ENCODE results near the gene ADGRG3.

ADGRG3 gene

GRCh38 chr16:57668263-57668571 is at the start of gene ADGRG3:
Gene ADGRG3, plus strand, starts transcription at chr16:57668306. Its CDS starts 42 bp downstream, at chr16:57668348.
- H3K9ac ChIP-seq (ENCODE audit: low read length) = no peak within 1 kb of the TSS
- no peak within 1 kb of the TSS for H3K27ac ChIP-seq (ENCODE audit: low read depth, low read length)
- H3K27me3 ChIP-seq (ENCODE audit: control insufficient read depth, insufficient read depth, low read length) = no peaks in the 10 kb centered on the region
- no peak within 1 kb of the TSS for H3K4me3 ChIP-seq (ENCODE audit: low read length)
- H3K4me1 ChIP-seq (ENCODE audit: control insufficient read depth, insufficient read depth, low read length) = no peaks in the 10 kb centered on the region
- H3K36me3 ChIP-seq (ENCODE audit: control insufficient read depth, insufficient read depth, low read length) = no peaks in the 10 kb centered on the region

DNA sequence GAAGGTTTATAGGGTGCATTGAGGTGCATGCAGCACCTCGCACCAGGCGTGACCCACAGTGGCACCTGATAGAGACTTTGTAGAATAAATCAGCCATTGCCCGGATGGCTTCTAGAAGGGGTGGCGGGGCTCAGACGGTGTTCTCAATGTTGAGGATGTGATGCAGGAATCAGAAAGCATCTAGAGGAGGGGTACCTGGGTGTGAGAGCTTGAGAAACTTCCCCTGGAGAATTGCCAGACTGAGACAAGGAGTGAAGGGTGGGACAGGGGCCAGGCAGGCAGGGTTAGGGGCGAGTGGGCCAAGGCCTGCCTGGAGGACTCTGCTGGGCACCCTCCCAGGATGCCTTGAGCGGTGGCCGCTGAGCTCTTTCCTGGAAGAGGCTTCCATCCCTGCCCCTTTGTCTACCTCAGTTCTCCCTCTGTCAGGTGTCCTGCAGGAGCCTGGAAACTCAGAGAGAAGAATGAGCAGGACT is 48.9 kb upstream of the ADGRG3 start:
- H3K36me3 ChIP-seq (ENCODE audit: control insufficient read depth, insufficient read depth, low read length) = no peaks in the 10 kb centered on the region
- H3K9ac ChIP-seq (ENCODE audit: low read length) = no peak overlapping the region
- H3K27me3 ChIP-seq (ENCODE audit: control insufficient read depth, insufficient read depth, low read length) = no peaks in the 10 kb centered on the region
- H3K4me3 ChIP-seq (ENCODE audit: low read length) = no peak overlapping the region
- no peaks in the 10 kb centered on the region for H3K4me1 ChIP-seq (ENCODE audit: control insufficient read depth, insufficient read depth, low read length)
- no peak overlapping the region for H3K27ac ChIP-seq (ENCODE audit: low read depth, low read length)

- H3K4me1 ChIP-seq (ENCODE audit: control insufficient read depth, insufficient read depth, low read length) = no peaks in the 10 kb centered on the region
- H3K4me3 ChIP-seq (ENCODE audit: low read length) = peak overlapping the region; percentile 58
- H3K27ac ChIP-seq (ENCODE audit: low read depth, low read length) = no peak overlapping the region
Observed at GRCh38 chr16:57619606-57620334, 48.3 kb upstream of the ADGRG3 start.

GRCh38 chr16:57620335-57621231 is 47.5 kb upstream of the ADGRG3 start:
- Histone ChIP-seq H3K4me3 (ENCODE audit: low read length) (peak overlapping the region; percentile 58), H3K9ac (ENCODE audit: low read length) (no peak overlapping the region), H3K27ac (ENCODE audit: low read depth, low read length) (no peak overlapping the region), H3K4me1 (ENCODE audit: control insufficient read depth, insufficient read depth, low read length) (no peaks in the 10 kb centered on the region), H3K36me3 (ENCODE audit: control insufficient read depth, insufficient read depth, low read length) (no peaks in the 10 kb centered on the region), H3K27me3 (ENCODE audit: control insufficient read depth, insufficient read depth, low read length) (no peaks in the 10 kb centered on the region)

More at GRCh38 chr16:57619606-57620334, 48.3 kb upstream of the ADGRG3 start:
- no peaks in the 10 kb centered on the region for H3K27me3 ChIP-seq (ENCODE audit: control insufficient read depth, insufficient read depth, low read length)
- H3K36me3 ChIP-seq (ENCODE audit: control insufficient read depth, insufficient read depth, low read length) = no peaks in the 10 kb centered on the region
- H3K9ac ChIP-seq (ENCODE audit: low read length) = no peak overlapping the region

GRCh38 chr16:57621521-57622271 is 46.4 kb upstream of the ADGRG3 start:
- H3K4me1 ChIP-seq (ENCODE audit: control insufficient read depth, insufficient read depth, low read length) = no peaks in the 10 kb centered on the region
- no peak overlapping the region for H3K9ac ChIP-seq (ENCODE audit: low read length)

DNA sequence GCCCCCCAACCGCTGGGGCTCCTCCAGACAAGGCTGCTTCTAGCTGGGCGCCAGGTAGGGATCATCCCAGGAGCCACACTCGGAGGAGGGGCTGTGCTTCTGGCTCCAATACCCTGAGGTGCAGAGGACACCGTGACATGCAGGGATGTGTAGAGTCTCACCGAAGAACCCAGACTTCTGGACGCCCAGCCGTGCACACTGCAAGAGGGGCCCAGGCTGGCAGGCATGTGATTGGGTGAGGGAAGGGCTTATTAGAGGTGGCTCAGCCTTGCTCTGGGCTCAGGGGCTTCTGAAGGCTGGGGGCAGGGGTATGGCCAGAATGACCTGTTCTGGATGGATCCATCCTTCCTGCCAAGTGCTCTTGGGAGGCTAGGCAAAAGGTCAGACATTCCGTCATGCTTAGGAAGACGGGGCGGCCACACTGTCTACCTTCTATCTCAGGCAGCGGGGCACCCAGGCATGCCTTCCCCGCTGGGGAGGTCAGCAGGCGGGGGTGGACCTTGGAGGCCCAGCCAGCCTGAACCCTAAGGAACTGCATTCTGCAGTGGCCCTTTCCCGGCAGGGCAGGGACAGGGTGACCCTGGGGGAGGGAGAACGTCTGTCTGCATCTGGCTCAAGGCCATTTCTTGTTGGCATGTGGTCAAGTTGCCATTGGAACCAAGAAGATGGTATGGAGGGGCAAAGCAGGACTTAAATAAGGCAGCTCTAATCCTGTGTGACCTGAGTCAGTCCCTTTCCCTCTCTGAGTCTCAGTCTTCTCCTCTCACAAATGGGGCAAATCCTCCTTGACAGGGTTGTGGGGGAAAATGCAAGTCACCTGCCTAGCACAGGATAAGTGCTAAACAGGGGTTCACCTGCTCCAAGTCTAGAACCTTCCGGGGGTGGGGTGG is 45.5 kb upstream of the ADGRG3 start:
- Histone ChIP-seq H3K27ac (ENCODE audit: low read depth, low read length) (no peak overlapping the region), H3K36me3 (ENCODE audit: control insufficient read depth, insufficient read depth, low read length) (no peaks in the 10 kb centered on the region), H3K27me3 (ENCODE audit: control insufficient read depth, insufficient read depth, low read length) (no peaks in the 10 kb centered on the region), H3K9ac (ENCODE audit: low read length) (no peak overlapping the region), H3K4me3 (ENCODE audit: low read length) (no peak overlapping the region), H3K4me1 (ENCODE audit: control insufficient read depth, insufficient read depth, low read length) (no peaks in the 10 kb centered on the region)

More at GRCh38 chr16:57621521-57622271, 46.4 kb upstream of the ADGRG3 start:
- no peaks in the 10 kb centered on the region for H3K27me3 ChIP-seq (ENCODE audit: control insufficient read depth, insufficient read depth, low read length)
- no peaks in the 10 kb centered on the region for H3K36me3 ChIP-seq (ENCODE audit: control insufficient read depth, insufficient read depth, low read length)
- no peak overlapping the region for H3K27ac ChIP-seq (ENCODE audit: low read depth, low read length)
- H3K4me3 ChIP-seq (ENCODE audit: low read length) = peak overlapping the region; percentile 7

- H3K27me3 ChIP-seq (ENCODE audit: control insufficient read depth, insufficient read depth, low read length) = peaks cover 3% of the 10 kb centered on the region
- H3K36me3 ChIP-seq (ENCODE audit: control insufficient read depth, insufficient read depth, low read length) = no peaks in the 10 kb centered on the region
- peaks cover 1% of the 10 kb centered on the region for H3K4me1 ChIP-seq (ENCODE audit: control insufficient read depth, insufficient read depth, low read length)
- no peak overlapping the region for H3K27ac ChIP-seq (ENCODE audit: low read depth, low read length)
- H3K4me3 ChIP-seq (ENCODE audit: low read length) = no peak overlapping the region
- H3K9ac ChIP-seq (ENCODE audit: low read length) = no peak overlapping the region
Observed at GRCh38 chr16:57623251-57624043, 44.7 kb upstream of the ADGRG3 start.

GRCh38 chr16:57624044-57624688 is 43.9 kb upstream of the ADGRG3 start:
- Histone ChIP-seq H3K27ac (ENCODE audit: low read depth, low read length) (no peak overlapping the region), H3K4me1 (ENCODE audit: control insufficient read depth, insufficient read depth, low read length) (peaks cover 2% of the 10 kb centered on the region), H3K36me3 (ENCODE audit: control insufficient read depth, insufficient read depth, low read length) (no peaks in the 10 kb centered on the region), H3K4me3 (ENCODE audit: low read length) (no peak overlapping the region), H3K9ac (ENCODE audit: low read length) (no peak overlapping the region), H3K27me3 (ENCODE audit: control insufficient read depth, insufficient read depth, low read length) (peaks cover 8% of the 10 kb centered on the region)

GRCh38 chr16:57624806-57625500 is 43.2 kb upstream of the ADGRG3 start:
- H3K9ac ChIP-seq (ENCODE audit: low read length) = no peak overlapping the region
- peaks cover 8% of the 10 kb centered on the region for H3K27me3 ChIP-seq (ENCODE audit: control insufficient read depth, insufficient read depth, low read length)
- no peak overlapping the region for H3K27ac ChIP-seq (ENCODE audit: low read depth, low read length)
- H3K36me3 ChIP-seq (ENCODE audit: control insufficient read depth, insufficient read depth, low read length) = no peaks in the 10 kb centered on the region
- H3K4me1 ChIP-seq (ENCODE audit: control insufficient read depth, insufficient read depth, low read length) = peaks cover 2% of the 10 kb centered on the region
- no peak overlapping the region for H3K4me3 ChIP-seq (ENCODE audit: low read length)

DNA sequence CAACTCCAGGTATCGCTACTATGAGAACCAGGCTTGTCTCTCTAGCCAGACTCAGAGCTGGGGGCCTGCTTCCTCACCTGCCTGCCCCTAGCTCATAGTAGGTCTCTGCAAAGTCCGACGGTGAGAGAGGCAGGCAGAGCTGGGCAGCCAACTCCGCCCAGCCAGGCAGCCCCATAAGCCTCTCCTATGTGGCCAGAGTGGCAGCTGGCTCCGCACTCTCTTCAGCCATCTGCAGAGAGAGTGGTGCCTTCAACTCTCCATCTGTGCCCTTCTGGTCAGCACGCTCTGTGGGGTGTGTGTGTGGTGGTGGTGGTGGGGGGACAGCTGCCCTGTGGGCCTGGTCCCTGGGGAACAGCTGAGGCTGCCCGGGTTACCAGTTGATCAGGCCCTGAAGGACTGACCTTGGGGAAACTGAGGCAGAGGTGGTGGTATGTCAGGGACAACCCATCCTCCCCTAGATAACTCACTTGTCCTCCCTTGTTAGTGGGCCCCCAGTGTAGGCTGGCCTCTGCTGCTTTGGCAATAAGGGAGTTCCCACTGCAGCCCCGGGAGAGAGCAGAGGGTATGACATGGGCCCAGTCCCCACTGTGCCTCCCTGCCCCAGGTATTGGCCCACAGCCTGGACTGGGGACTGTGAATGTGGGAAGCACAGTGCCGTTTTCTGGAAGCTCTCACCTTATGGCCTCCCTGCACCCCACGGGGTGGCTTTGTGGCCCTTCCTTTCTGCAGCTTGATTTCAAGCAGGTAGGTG is 41.5 kb upstream of the ADGRG3 start:
- Histone ChIP-seq H3K4me3 (ENCODE audit: low read length) (no peak overlapping the region), H3K27me3 (ENCODE audit: control insufficient read depth, insufficient read depth, low read length) (peaks cover 8% of the 10 kb centered on the region), H3K4me1 (ENCODE audit: control insufficient read depth, insufficient read depth, low read length) (peaks cover 2% of the 10 kb centered on the region), H3K9ac (ENCODE audit: low read length) (no peak overlapping the region), H3K36me3 (ENCODE audit: control insufficient read depth, insufficient read depth, low read length) (no peaks in the 10 kb centered on the region), H3K27ac (ENCODE audit: low read depth, low read length) (no peak overlapping the region)

Measured in rectal smooth muscle tissue (tissue), 1 donor.